Measurements from ENCODE around the gene IGSF9B.

- TF ChIP-seq TCF4 (CRISPR knock-in tag; IDR thresholded peaks at IDR 0.05; ENCODE audit: borderline replicate concordance): no peak
- TF ChIP-seq ZC3H10 (CRISPR knock-in tag; IDR thresholded peaks at IDR 0.05): no peak
Measured at GRCh38 chr11:133940034-133940433, 16.7 kb downstream of the IGSF9B start.
